H4 (cell line): ENCODE measurements around the gene CORO2B. TPM values are rescaled to one million over a fixed set of nuclear protein-coding genes. Genes with fewer than 3 reads are reported as not detected.
"Not testable (repeated sequence)": the region's sequence is repeated elsewhere in the genome, so short reads cannot be mapped to it uniquely, and the experiment has no call there.

Source experiments
- DNase-seq: peaks from one replicate; pipeline ENCODE4 v3.0.0-alpha.2; 2015; ENCODE audit warnings: low spot score
- total RNA-seq: library from RNA; depleted of rRNA; stranded (reverse); fragments of >200 nt; shearing (Covaris generic); gene quantifications from 2 replicates; pipeline ENCODE4 v1.2.3, GENCODE V29; 2014

The CORO2B gene
- total RNA-seq, 1 experiment from 2014 or later: 0.64 TPM

GRCh38 chr15:68646696-68647095 is 67.9 kb downstream of the CORO2B start:
- no peak for DNase-seq

DNA sequence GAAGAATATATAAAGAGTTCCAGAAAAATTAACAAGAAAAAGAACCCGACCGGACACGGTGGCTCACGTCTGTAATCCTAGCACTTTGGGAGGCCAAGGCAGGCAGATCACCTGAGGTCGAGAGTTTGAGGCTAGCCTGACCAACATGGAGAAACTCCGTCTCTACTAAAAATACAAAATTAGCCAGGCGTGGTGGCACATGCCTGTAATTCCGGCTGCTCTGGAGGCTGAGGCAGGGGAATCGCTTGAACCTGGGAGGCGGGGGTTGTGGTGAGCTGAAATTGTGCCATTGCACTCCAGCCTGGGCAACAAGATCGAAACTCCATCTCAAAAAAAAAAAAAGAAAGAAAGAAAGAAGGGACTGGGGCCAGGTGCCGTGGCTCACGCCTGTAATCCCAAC is 68.6 kb downstream of the CORO2B start:
- DNase-seq: not testable (repeated sequence)

- DNase-seq: no peak
Observed at GRCh38 chr15:68650901-68651709, 72.3 kb downstream of the CORO2B start.

DNA sequence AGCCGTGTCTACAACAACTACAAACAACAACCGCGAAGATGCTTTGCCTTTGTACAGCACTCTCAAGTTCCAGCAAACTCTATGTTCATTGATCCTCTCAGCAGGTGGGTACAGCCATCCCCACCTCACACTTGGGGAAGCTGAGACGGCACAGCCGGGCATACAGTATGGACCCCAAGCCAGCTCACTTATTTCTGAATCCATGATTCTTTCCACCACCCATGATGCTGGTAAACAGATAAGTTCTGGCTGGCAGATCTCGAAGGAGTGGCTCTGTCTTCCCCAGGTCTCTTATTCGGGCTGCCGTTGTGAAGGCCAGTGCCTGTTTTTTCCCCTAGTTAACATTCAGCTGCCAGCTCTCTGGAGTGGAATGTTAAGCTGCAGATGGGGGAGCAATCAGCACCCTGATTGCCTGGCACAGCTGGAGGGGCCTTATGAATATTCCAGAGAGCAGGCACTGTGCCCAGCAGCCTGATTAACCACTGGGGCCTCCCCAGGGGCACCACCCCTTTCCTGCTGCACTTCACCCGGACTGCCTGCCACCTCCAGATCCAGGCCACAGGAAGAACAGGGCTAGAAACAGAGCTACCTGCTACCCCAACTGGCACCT is 73.2 kb downstream of the CORO2B start:
- DNase-seq: no peak

GRCh38 chr15:68653031-68653635 is 74.3 kb downstream of the CORO2B start:
- no peak for DNase-seq

DNA sequence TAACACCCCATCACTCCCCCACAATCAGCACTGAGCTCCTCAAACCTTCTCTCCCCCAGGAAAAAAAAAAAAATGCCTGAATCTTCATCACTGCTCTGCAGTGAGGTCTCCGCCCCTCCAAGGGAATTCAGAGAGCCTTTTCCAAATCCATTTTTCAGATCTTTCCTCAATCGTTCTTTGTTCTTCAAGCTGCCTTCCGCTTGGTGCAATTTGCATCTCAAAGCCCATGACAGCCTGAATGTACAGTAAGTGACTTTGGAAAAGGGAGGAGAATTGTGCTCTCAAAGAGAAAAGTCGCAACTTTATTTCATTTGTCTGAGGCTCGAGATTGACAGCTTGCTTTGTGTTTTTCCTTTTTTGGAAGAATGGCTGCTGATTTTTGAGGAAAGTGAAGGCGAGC is 75.0 kb downstream of the CORO2B start:
- DNase-seq: no peak

GRCh38 chr15:68654786-68655560 is 76.2 kb downstream of the CORO2B start:
- DNase-seq: no peak

DNA sequence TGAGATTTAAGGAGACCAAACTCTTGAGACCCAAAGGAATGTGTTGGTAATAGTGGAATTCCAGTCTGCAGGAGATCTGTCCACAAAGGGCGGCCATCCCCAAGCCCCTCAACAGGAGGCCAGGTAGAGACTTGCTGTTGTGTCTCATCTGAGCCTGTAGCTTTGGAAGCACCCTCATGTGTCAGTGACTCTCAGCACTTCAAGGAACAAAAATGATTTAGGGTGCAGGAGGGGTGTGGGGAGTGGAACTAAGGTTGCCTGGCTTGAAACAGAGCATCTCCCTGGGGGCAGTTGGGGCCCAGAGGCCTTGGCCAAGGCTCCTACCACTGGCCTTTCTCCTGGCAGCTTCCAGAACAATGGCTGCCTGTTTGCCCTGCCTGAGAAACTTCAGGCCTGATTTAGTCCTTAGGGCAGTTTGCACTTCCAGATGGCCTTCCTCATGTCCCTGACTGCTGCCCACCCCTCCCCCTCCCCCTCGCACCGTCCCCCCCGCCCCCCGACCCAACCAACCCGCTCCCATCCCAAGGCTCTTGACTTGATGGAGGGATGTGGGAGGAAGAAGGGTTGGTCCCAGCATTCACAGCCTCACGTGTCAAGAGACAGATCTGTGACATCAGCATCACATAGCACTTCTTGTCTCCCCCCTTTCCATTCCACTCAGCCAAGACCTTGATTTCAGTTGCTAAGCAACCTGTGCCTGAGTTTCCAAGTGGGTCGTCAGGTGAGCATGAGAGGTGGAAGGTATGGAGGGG is 77.1 kb downstream of the CORO2B start:
- no peak for DNase-seq

DNA sequence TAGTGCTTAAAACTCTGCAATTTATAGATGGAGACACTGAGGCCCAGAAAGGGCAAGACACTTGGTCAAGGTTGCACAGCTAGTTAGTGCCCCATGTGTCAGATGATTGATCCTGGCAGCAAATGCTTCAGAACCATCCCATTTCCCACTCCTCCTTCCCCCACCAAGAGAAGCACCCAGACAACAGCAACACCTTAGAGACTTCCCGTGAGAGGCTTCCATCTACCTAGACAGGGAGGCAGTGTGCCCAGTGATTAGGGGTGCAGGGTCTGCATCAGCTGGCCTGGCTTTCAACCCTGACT is 77.6 kb downstream of the CORO2B start:
- DNase-seq: no peak

DNA sequence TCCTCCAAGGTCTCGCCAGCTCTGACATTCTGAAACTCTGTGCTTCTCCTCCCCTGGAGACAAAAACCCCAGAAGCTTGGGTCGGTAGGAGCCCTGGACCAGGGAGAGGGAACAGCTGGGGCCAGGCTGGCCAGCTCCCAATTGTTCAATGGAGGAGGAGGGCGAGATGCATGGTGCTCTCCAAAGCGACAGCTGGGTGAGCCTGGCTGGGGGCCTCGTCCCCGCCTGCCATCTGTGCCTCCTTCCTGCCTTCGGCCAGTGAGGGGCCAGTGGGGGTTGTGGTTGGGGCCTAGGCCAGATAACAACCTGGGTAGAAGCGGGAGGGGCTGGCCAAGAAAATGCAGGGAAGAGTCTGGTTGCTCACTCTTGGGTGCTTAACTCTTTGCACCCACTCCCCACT is 79.4 kb downstream of the CORO2B start:
- no peak for DNase-seq

DNA sequence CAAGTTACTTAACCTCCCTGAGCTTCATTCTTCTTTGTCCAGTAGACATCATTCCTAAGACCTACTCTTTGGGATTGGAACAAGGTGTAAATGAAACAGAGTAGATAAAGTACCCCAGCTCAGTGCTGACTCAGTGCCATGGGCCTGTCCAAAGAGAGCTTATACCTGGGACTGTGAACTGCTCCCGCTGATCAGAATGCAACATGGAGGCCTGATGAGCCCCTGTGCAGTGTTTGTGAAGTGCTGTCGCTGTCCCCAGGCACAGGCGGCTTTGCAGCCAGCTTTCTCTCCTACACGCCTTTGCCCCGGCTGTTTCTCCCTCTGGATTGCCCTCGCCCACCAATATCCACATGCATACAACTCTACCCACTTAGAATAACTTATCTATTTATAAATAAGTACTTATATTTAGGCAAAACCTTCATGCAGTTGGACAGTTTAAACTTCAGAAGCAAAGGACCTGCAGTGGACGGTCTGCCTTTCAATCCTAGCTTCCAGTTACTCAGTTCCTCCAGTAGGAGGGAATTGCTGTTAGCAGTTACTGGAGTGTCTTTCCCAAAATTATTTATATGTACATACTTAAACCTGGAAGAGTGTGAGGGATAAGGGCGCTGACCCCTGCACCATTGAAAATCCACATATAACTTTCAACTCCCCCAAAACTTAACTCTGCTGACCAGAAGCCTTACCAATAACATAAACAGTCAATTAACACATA is 80.0 kb downstream of the CORO2B start:
- DNase-seq: no peak

GRCh38 chr15:68663526-68663925 is 84.7 kb downstream of the CORO2B start:
- no peak for DNase-seq

DNA sequence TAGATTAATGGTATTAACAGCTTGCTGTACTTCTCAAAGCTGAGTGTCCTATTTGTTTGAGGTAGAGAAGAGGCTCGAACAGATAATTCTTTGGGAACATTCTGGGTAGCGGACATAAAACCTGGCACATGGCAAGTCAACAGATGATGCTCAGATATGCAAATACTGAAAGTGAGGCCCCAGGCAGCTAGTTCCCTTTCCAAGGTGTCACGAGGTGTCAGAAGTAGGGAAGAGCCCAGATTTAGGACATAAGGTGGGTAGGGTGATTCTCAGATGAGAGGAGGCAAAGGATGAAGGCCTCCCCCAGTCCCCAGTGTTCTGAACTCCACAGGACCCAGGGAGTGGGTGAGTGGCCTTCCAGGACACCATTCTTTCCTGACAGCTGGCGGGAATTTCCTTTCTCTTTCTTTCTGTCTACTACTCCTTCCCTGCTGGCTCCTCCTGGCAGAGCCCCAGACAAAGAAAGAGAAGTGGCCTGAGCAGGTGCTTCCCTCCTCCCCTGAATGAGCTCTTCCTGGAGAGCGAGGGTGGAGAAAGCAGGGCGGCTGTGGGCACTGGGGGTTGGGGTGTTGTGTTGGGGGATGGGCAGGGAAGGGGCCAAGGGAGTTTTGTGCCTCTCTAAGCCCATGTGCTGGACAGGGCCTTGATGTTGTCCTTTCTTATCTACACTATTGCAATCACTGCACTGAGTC is 87.5 kb downstream of the CORO2B start:
- no peak for DNase-seq

- no peak for DNase-seq
Observed at GRCh38 chr15:68666812-68667450, 88.1 kb downstream of the CORO2B start.

DNA sequence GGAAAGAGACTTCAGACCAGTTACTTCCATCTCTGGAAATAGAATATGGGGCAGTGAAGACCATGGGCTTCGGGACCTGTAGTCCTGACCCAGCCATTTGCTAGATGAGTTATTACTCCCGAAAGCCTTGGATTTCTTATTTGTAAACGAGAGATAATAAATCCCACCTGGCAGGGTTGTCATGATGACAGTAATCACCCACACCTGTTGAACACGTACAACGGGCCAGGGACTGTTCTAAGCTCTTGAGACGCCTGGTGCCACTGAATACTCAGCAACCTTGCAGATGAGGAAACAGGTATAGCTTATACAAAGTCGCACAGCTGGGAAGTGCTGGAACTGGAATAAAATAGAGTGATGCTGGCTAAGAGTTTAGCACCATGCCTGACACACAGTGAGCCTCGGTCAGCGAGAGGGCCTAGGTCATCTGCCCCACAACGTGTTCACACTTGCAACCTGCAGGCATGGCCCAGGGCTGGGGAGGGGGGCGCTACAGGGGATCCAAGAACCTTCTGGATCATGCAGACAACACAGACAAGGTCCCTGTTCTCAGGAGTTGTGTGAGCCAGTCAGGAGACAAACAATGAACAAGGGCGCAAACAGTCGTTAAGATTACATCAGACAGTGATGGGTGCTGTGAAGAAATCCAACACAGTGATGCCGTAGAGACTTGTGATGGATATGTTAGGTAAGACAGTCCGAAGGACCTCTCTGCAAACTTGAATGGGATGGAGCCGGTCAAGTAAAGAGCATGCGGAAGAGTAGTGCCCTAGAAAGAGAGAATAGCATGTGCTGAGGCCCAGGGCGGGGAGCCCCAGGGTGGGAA is 89.2 kb downstream of the CORO2B start:
- DNase-seq: no peak

DNA sequence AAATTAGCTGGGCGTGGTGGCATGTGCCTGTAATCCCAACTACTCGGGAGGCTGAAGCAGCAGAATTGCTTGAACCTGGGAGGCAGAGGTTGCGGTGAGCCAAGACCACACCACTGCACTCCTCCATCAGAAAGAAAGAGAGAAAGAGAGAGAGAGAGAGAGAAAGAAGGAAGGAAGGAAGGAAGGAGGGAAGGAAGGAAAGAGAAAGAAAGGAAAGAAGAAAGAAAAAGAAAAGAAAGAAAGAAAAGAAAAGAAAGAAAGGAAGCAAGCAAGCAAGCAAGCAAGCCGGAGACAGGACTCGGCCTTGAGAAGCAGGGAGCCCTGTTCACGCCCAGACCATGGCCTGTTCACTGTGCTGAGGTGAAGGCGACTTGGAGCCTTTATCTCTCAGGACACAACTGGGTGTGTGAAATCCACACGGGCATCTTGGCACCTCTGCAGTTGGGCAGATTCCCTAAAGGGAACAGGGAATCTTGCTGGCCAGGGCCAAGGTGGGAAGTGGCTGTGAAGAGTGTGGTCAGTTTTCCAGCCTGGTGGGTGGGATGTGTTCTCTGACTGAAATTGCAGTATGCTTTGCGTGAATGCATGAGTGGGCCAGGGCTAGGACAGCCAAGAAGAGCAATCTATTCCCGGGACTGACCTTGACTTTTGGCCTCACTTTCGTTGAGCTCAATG is 90.3 kb downstream of the CORO2B start:
- DNase-seq: no peak

DNA sequence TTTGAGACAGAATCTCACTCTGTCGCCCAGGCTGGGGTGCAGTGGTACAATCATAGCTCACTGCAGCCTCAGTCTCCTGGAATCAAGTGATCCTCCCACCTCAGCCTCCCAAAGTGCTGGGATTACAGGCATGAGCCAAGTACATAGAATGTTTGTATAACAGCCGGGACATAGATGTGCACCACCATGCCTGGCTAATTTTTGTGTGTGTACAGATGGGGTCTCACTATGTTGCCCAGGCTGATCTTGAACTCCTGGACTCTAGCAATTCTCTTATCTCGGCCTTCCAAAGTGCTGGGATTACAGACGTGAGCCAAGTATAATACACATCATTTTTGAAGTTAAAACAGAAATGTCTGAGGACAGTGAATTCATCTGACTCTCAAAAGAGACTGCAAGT is 93.5 kb downstream of the CORO2B start:
- DNase-seq: no peak

- DNase-seq: no peak
Observed at GRCh38 chr15:68672781-68673205, 94.0 kb downstream of the CORO2B start.
